Effector memory CD4-positive, alpha-beta T cell (primary cell): ENCODE results near the gene DNAL1.
"Not testable (repeated sequence)": the region's sequence is repeated elsewhere in the genome, so short reads cannot be mapped to it uniquely, and the experiment has no call there.

Experiments used
- DNase-seq, 3 donors: peaks; one replicate each; pipeline ENCODE4 v3.0.0-alpha.2; 2020
- H3K27ac ChIP-seq: 2 replicates; pipeline ENCODE4 v1.7.0; 2013; ENCODE audit warnings: mild to moderate bottlenecking, low read length, moderate library complexity; ENCODE audit not compliant: insufficient read depth, poor library complexity, severe bottlenecking
- H3K27me3 ChIP-seq: replicated peaks from 2 replicates; pipeline ENCODE4 v1.7.0; 2013; ENCODE audit warnings: mild to moderate bottlenecking, low read length; ENCODE audit not compliant: insufficient read depth, control insufficient read depth, poor library complexity, severe bottlenecking
- H3K36me3 ChIP-seq: 2 replicates; pipeline ENCODE4 v1.7.0; 2013; ENCODE audit warnings: mild to moderate bottlenecking, low read length, moderate library complexity; ENCODE audit not compliant: control insufficient read depth, insufficient read depth
- H3K4me1 ChIP-seq: 2 replicates; pipeline ENCODE4 v1.7.0; 2013; ENCODE audit warnings: low read length, mild to moderate bottlenecking; ENCODE audit not compliant: control insufficient read depth, insufficient read depth, poor library complexity, severe bottlenecking
- H3K4me3 ChIP-seq: 2 replicates; pipeline ENCODE4 v1.7.0; 2013; ENCODE audit warnings: low read length, low read depth, mild to moderate bottlenecking; ENCODE audit not compliant: insufficient read depth, poor library complexity, severe bottlenecking
- H3K9me3 ChIP-seq: 2 replicates; pipeline ENCODE4 v1.7.0; 2013; ENCODE audit warnings: mild to moderate bottlenecking, low read length, moderate library complexity; ENCODE audit not compliant: control insufficient read depth

DNAL1 gene

GRCh38 chr14:73637830-73638229 is 7.0 kb upstream of the DNAL1 start:
- H3K27ac ChIP-seq = no peak overlapping the region
- no peak overlapping the region for H3K4me3 ChIP-seq
- no peaks in the 10 kb centered on the region for H3K9me3 ChIP-seq
- H3K4me1 ChIP-seq = peaks cover 7% of the 10 kb centered on the region
- no peak for DNase-seq
- no peaks in the 10 kb centered on the region for H3K27me3 ChIP-seq
- no peaks in the 10 kb centered on the region for H3K36me3 ChIP-seq

- Histone ChIP-seq H3K27ac (no peak overlapping the region), H3K4me3 (no peak overlapping the region), H3K36me3 (no peaks in the 10 kb centered on the region), H3K27me3 (no peaks in the 10 kb centered on the region), H3K9me3 (no peaks in the 10 kb centered on the region), H3K4me1 (peaks cover 5% of the 10 kb centered on the region)
- no peak for DNase-seq
Measured at GRCh38 chr14:73640796-73641365, 3.9 kb upstream of the DNAL1 start.

- no peaks in the 10 kb centered on the region for H3K9me3 ChIP-seq
- H3K27ac ChIP-seq = peak overlapping the region; percentile 79
- H3K27me3 ChIP-seq = no peaks in the 10 kb centered on the region
- H3K4me1 ChIP-seq = peaks cover 5% of the 10 kb centered on the region
- H3K4me3 ChIP-seq = peak overlapping the region; percentile 86
- no peak for DNase-seq
- H3K36me3 ChIP-seq = no peaks in the 10 kb centered on the region
Measured at GRCh38 chr14:73645248-73645610, 443 bp downstream of the DNAL1 start.

- Histone ChIP-seq H3K4me3 (no peak overlapping the region), H3K4me1 (no peaks in the 10 kb centered on the region), H3K27me3 (no peaks in the 10 kb centered on the region), H3K36me3 (no peaks in the 10 kb centered on the region), H3K27ac (no peak overlapping the region), H3K9me3 (no peaks in the 10 kb centered on the region)
- no peak for DNase-seq
Measured at GRCh38 chr14:73651005-73651404, 6.2 kb downstream of the DNAL1 start.

GRCh38 chr14:73655851-73656250 is 11.1 kb downstream of the DNAL1 start:
- no peaks in the 10 kb centered on the region for H3K27me3 ChIP-seq
- H3K9me3 ChIP-seq = no peaks in the 10 kb centered on the region
- no peak overlapping the region for H3K4me3 ChIP-seq
- H3K4me1 ChIP-seq = no peaks in the 10 kb centered on the region
- DNase-seq = no peak
- no peaks in the 10 kb centered on the region for H3K36me3 ChIP-seq
- H3K27ac ChIP-seq = no peak overlapping the region

GRCh38 chr14:73659202-73659601 is 14.4 kb downstream of the DNAL1 start:
- H3K4me1 ChIP-seq, H3K36me3 ChIP-seq, H3K4me3 ChIP-seq, DNase-seq, H3K27me3 ChIP-seq, H3K9me3 ChIP-seq, H3K27ac ChIP-seq: not testable (repeated sequence)

GRCh38 chr14:73660511-73660910 is 15.7 kb downstream of the DNAL1 start:
- Histone ChIP-seq H3K27ac (no peak overlapping the region), H3K4me1 (no peaks in the 10 kb centered on the region), H3K4me3 (no peak overlapping the region), H3K27me3 (no peaks in the 10 kb centered on the region), H3K9me3 (no peaks in the 10 kb centered on the region), H3K36me3 (no peaks in the 10 kb centered on the region)
- DNase-seq = no peak

- no peak for DNase-seq
Measured at GRCh38 chr14:73661872-73662271, 17.1 kb downstream of the DNAL1 start.

GRCh38 chr14:73662487-73662943 is 17.7 kb downstream of the DNAL1 start:
- H3K4me3 ChIP-seq = no peak overlapping the region
- no peaks in the 10 kb centered on the region for H3K36me3 ChIP-seq
- no peak overlapping the region for H3K27ac ChIP-seq
- H3K4me1 ChIP-seq = no peaks in the 10 kb centered on the region
- H3K27me3 ChIP-seq = no peaks in the 10 kb centered on the region
- DNase-seq = no peak
- H3K9me3 ChIP-seq = no peaks in the 10 kb centered on the region

More at GRCh38 chr14:73661872-73662271, 17.1 kb downstream of the DNAL1 start:
- H3K36me3 ChIP-seq = no peaks in the 10 kb centered on the region
- H3K4me3 ChIP-seq = no peak overlapping the region
- H3K27me3 ChIP-seq = no peaks in the 10 kb centered on the region
- H3K27ac ChIP-seq = no peak overlapping the region
- no peaks in the 10 kb centered on the region for H3K9me3 ChIP-seq
- H3K4me1 ChIP-seq = no peaks in the 10 kb centered on the region

GRCh38 chr14:73663548-73664212 is 18.9 kb downstream of the DNAL1 start:
- no peak for DNase-seq

More at GRCh38 chr14:73663548-73664212, 18.9 kb downstream of the DNAL1 start:
- no peaks in the 10 kb centered on the region for H3K36me3 ChIP-seq
- no peak overlapping the region for H3K27ac ChIP-seq
- H3K9me3 ChIP-seq = no peaks in the 10 kb centered on the region
- H3K4me1 ChIP-seq = no peaks in the 10 kb centered on the region
- H3K4me3 ChIP-seq = no peak overlapping the region
- no peaks in the 10 kb centered on the region for H3K27me3 ChIP-seq
